SK-N-SH (cell line): ENCODE measurements around the gene PTK7. TPM values are rescaled to one million over a fixed set of nuclear protein-coding genes. Genes with fewer than 3 reads are reported as not detected.

Experiments used
- CTCF ChIA-PET: fragments of 300-600, 350-600 bp; formaldehyde crosslinking; extraction: SDS; loops from one replicate; lab custom pipeline; 2021; lab: Yijun Ruan, JAX
- POLR2A ChIA-PET: fragments of 350-600 bp; sonication (Branson Sonifier 250); formaldehyde crosslinking; extraction: SDS; loops from one replicate; lab custom pipeline; 2020; ENCODE audit warnings: antibody characterized with exemption, inconsistent platforms; lab: Yijun Ruan, JAX
- DNase-seq: peaks from one replicate; pipeline ENCODE4 v3.0.0; 2012
- H2AFZ ChIP-seq: fragments of 200-600 bp; sonication (generic); 2 replicates; pipeline ENCODE4 v1.8.1; 2016; ENCODE audit warnings: antibody characterized with exemption, mild to moderate bottlenecking, low read depth
- H3F3A ChIP-seq: fragments of 200-600 bp; sonication (generic); replicated peaks from 2 replicates; pipeline ENCODE3; 2016; ENCODE audit warnings: antibody characterized with exemption, mild to moderate bottlenecking; ENCODE audit not compliant: insufficient read depth
- H3K27ac ChIP-seq, 2 experiments: fragments of 200-500 bp in 1 of 2; fragments of 200-600 bp in 1 of 2; sonication (Bioruptor generic) in 1 of 2; sonication (generic), shearing (Covaris generic) in 1 of 2; 2 replicates each; pipeline versions ENCODE4 v1.5.1 to v1.6.1; 2014 to 2016; ENCODE audit warnings: low read depth in 2 of 2, inconsistent platforms in 1 of 2, low read length in 1 of 2, mild to moderate bottlenecking in 1 of 2, mixed read lengths in 1 of 2
- H3K27me3 ChIP-seq: fragments of 200-600 bp; sonication (generic), shearing (Covaris generic); 2 replicates; pipeline ENCODE4 v1.6.1; 2016; ENCODE audit warnings: mixed run types; ENCODE audit not compliant: insufficient read depth
- H3K36me3 ChIP-seq, 2 experiments: fragments of 200-500 bp in 1 of 2; fragments of 200-600 bp in 1 of 2; sonication (Bioruptor generic) in 1 of 2; sonication (generic) in 1 of 2; replicated peaks in 1 of 2; 2 replicates each; pipeline versions ENCODE3 to v1.5.1; 2014 to 2016; ENCODE audit warnings: low read length in 1 of 2, mild to moderate bottlenecking in 1 of 2; ENCODE audit not compliant: insufficient read depth in 2 of 2, control insufficient read depth in 1 of 2
- H3K4me1 ChIP-seq, 2 experiments: fragments of 200-500 bp in 1 of 2; fragments of 200-600 bp in 1 of 2; sonication (Bioruptor generic) in 1 of 2; sonication (generic), shearing (Covaris generic) in 1 of 2; 2 replicates each; pipeline versions ENCODE4 v1.5.1 to v1.6.1; 2014 to 2016; ENCODE audit warnings: low read depth in 1 of 2, low read length in 1 of 2, mixed run types in 1 of 2; ENCODE audit not compliant: insufficient read depth in 2 of 2, control insufficient read depth in 1 of 2
- H3K4me2 ChIP-seq: fragments of 200-600 bp; sonication (generic), shearing (Covaris generic); 2 replicates; pipeline ENCODE4 v1.6.1; 2017; ENCODE audit warnings: mixed run types
- H3K4me3 ChIP-seq, 2 experiments: fragments of 200-500 bp in 1 of 2; fragments of 200-600 bp in 1 of 2; sonication (Bioruptor generic) in 1 of 2; sonication (generic), shearing (Covaris generic) in 1 of 2; 2 replicates each; pipeline versions ENCODE4 v1.5.1 to v1.8.1; 2014 to 2016; ENCODE audit warnings: low read depth in 2 of 2, inconsistent platforms in 1 of 2, low read length in 1 of 2, mild to moderate bottlenecking in 1 of 2, mixed read lengths in 1 of 2, moderate library complexity in 1 of 2
- H3K79me2 ChIP-seq: fragments of 200-600 bp; sonication (generic); 2 replicates; pipeline ENCODE4 v1.8.1; 2017; ENCODE audit warnings: mild to moderate bottlenecking; ENCODE audit not compliant: insufficient read depth
- H3K9ac ChIP-seq: fragments of 200-600 bp; sonication (generic); 2 replicates; pipeline ENCODE4 v1.6.1; 2017; ENCODE audit warnings: mixed run types
- H3K9me2 ChIP-seq: fragments of 200-600 bp; sonication (generic); 2 replicates; pipeline ENCODE4 v1.6.1; 2017; ENCODE audit warnings: mixed run types
- H3K9me3 ChIP-seq: fragments of 200-600 bp; sonication (generic); 2 replicates; pipeline ENCODE4 v1.6.1; 2017; ENCODE audit warnings: mixed run types, mild to moderate bottlenecking, moderate library complexity
- H4K20me1 ChIP-seq: fragments of 200-600 bp; sonication (generic); 2 replicates; pipeline ENCODE4 v1.6.1; 2017; ENCODE audit warnings: mild to moderate bottlenecking, mixed run types; ENCODE audit not compliant: insufficient read depth
- EP300 ChIP-seq, 2 experiments: IDR thresholded peaks; 2 replicates each; pipeline versions ENCODE4 v1.4.0 to v1.6.1; 2012; ENCODE audit warnings: borderline replicate concordance in 1 of 2, low read depth in 1 of 2, low read length in 1 of 2
- FOXJ3 ChIP-seq: sonication (generic); formaldehyde crosslinking; IDR thresholded peaks from 2 replicates; pipeline ENCODE4 v1.5.1; 2020; ENCODE audit warnings: mild to moderate bottlenecking, missing genetic modification reagents
- FOXM1 ChIP-seq: IDR thresholded peaks from 2 replicates; pipeline ENCODE4 v1.4.0; 2012; ENCODE audit warnings: low read depth, mild to moderate bottlenecking
- GABPA ChIP-seq: IDR thresholded peaks from 2 replicates; pipeline ENCODE4 v1.4.0; 2012; ENCODE audit warnings: low read depth, mild to moderate bottlenecking
- JUND ChIP-seq: IDR thresholded peaks from 2 replicates; pipeline ENCODE4 v1.4.0; 2012
- MEF2A ChIP-seq: IDR thresholded peaks from 2 replicates; pipeline ENCODE4 v1.4.0; 2012; ENCODE audit warnings: low read depth, borderline replicate concordance
- NFIC ChIP-seq: IDR thresholded peaks from 2 replicates; pipeline ENCODE4 v1.4.0; 2012; ENCODE audit warnings: borderline replicate concordance
- PBX3 ChIP-seq: IDR thresholded peaks from 2 replicates; pipeline ENCODE4; 2012
- POLR2AphosphoS5 ChIP-seq: IDR thresholded peaks from 2 replicates; pipeline ENCODE4 v1.6.1; 2012; ENCODE audit warnings: low read depth, low read length
- RCOR1 ChIP-seq: fragments of 150-350 bp; IDR thresholded peaks from 2 replicates; pipeline ENCODE4 v1.6.1; 2017; ENCODE audit warnings: antibody characterized with exemption, low read length
- RFX5 ChIP-seq: IDR thresholded peaks from 2 replicates; pipeline ENCODE4 v1.6.1; 2012; ENCODE audit warnings: mild to moderate bottlenecking, improper control_type of control experiment, low read length
- RXRA ChIP-seq: IDR thresholded peaks from 2 replicates; pipeline ENCODE4 v1.4.0; 2012; ENCODE audit warnings: low read depth, mild to moderate bottlenecking, borderline replicate concordance
- SMC3 ChIP-seq: IDR thresholded peaks from 2 replicates; pipeline ENCODE4 v1.6.1; 2012; ENCODE audit warnings: low read depth, low read length, improper control_type of control experiment
- YY1 ChIP-seq: IDR thresholded peaks from 2 replicates; pipeline ENCODE4 v1.4.0; 2012; ENCODE audit warnings: low read depth, mild to moderate bottlenecking
- WGBS: methylation state at CpG from one replicate; pipeline ENCODE4 v1.1.6; 2017; ENCODE audit warnings: low lambda C conversion rate; 5-methylcytosine and 5-hydroxymethylcytosine counted together
- polyA plus RNA-seq, 3 experiments: library from polyadenylated mRNA; depleted of rRNA; stranded (reverse); fragments of >200 nt; gene quantifications; 2 replicates each; pipeline ENCODE4 v1.2.3, GENCODE V29; 2012
- TF ChIP-seq, protein P1 (sequence below): fragments of 200-600 bp; sonication (generic); IDR thresholded peaks from 2 replicates; pipeline ENCODE4 v1.6.1; 2017; ENCODE audit warnings: antibody characterized with exemption, mild to moderate bottlenecking, moderate library complexity

PTK7 gene
- polyA plus RNA-seq, 1 of the 3 experiments (the other 2 are of a cell fraction), result 105 TPM

DNA sequence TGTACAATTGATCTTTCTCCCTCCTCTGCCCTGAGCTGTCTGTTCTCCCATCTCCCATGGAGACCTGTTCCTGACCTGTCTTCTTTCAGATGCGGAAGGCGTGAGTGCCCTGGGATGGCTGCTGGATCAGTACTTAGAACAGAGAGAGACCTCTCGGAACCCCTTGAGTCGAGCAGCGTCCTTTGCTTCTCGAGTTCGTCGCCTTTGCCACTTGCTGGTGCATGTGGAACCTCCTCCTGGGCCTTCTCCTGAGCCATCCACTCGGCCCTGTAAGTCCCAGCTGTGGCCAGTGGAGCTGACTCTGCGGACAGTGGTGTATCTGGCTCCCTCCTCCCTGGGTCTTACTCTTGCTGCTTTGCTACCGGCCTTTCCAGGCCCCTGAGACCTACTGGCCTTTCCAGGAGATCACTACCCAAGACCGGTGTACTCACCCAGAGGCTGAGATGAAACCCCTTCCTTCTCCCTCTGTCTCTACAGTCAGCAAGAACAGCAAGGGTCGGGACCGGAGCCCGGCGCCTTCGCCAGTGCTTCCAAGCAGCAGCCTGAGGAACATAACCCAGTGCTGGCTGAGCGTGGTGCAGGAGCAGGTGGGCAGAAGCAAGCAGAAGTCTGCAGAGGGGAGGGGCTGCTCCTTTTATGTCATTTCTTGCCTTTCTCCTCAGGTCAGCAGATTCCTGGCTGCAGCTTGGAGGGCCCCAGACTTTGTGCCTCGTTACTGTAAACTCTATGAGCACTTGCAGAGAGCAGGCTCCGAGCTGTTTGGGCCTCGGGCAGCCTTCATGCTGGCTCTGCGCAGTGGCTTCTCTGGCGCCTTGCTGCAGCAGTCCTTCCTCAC is 128.4 kb downstream of the PTK7 start:
- no peaks in the 10 kb centered on the region for H3K27me3 ChIP-seq
- H3K79me2 ChIP-seq, result no peaks in the 10 kb centered on the region
- ChIA-PET POLR2A (no interaction called here), CTCF (interaction anchor here (1.1 to 1.6 kb wide), 2 partner anchors 25 to 179 kb away, joined by 3 to 6 read pairs; partner anchors contain the start of gene DNPH1)
- DNase-seq, result no peak
- TF ChIP-seq PBX3, result no peak
- TF ChIP-seq EP300 (IDR thresholded peaks at IDR 0.05; ENCODE audit: borderline replicate concordance in 1 of 2, low read depth in 1 of 2, low read length in 1 of 2), result no peak
- no peak for TF ChIP-seq GABPA
- no peak for TF ChIP-seq FOXJ3 (CRISPR knock-in tag)
- TF ChIP-seq POLR2AphosphoS5, result no peak
- TF ChIP-seq RFX5, result no peak
- TF ChIP-seq NFIC, result no peak
- TF ChIP-seq SMC3, result no peak
- no peak for TF ChIP-seq MEF2A
- TF ChIP-seq RCOR1, result no peak
- TF ChIP-seq FOXM1, result no peak
- TF ChIP-seq YY1, result no peak
- H3K4me1 ChIP-seq, result no peaks in the 10 kb centered on the region
- 95% methylated on average over 16 of the region's 23 CpGs for WGBS
- H3K9ac ChIP-seq, result no peak overlapping the region
- no peak overlapping the region for H3K4me3 ChIP-seq
- no peaks in the 10 kb centered on the region for H3F3A ChIP-seq
- no peak overlapping the region for H3K27ac ChIP-seq
- peaks cover 20 to 35% of the 10 kb centered on the region in 2 experiments for H3K36me3 ChIP-seq
- H3K4me2 ChIP-seq, result no peak overlapping the region
- H3K9me3 ChIP-seq, result no peaks in the 10 kb centered on the region
- no peaks in the 10 kb centered on the region for H3K9me2 ChIP-seq
- H2AFZ ChIP-seq, result no peak overlapping the region
- no peaks in the 10 kb centered on the region for H4K20me1 ChIP-seq

- ChIA-PET CTCF (interaction anchor here (0.9 to 1.5 kb wide), 2 partner anchors 24 to 62 kb away, joined by 3 to 7 read pairs; partner anchors contain the start of gene DNPH1), POLR2A (no interaction called here)
- no peaks in the 10 kb centered on the region for H3K9me2 ChIP-seq
- no peaks in the 10 kb centered on the region for H3K4me1 ChIP-seq
- TF ChIP-seq JUND (no peak), RCOR1 (no peak), EP300 (IDR thresholded peaks at IDR 0.05; ENCODE audit: borderline replicate concordance in 1 of 2, low read depth in 1 of 2, low read length in 1 of 2) (no peak), GABPA (no peak), RFX5 (no peak), RXRA (no peak)
- TF ChIP-seq, protein P1, sequence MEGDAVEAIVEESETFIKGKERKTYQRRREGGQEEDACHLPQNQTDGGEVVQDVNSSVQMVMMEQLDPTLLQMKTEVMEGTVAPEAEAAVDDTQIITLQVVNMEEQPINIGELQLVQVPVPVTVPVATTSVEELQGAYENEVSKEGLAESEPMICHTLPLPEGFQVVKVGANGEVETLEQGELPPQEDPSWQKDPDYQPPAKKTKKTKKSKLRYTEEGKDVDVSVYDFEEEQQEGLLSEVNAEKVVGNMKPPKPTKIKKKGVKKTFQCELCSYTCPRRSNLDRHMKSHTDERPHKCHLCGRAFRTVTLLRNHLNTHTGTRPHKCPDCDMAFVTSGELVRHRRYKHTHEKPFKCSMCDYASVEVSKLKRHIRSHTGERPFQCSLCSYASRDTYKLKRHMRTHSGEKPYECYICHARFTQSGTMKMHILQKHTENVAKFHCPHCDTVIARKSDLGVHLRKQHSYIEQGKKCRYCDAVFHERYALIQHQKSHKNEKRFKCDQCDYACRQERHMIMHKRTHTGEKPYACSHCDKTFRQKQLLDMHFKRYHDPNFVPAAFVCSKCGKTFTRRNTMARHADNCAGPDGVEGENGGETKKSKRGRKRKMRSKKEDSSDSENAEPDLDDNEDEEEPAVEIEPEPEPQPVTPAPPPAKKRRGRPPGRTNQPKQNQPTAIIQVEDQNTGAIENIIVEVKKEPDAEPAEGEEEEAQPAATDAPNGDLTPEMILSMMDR, result no peak
- H3K27me3 ChIP-seq, result no peaks in the 10 kb centered on the region
- no peak overlapping the region for H3K4me2 ChIP-seq
- no peaks in the 10 kb centered on the region for H4K20me1 ChIP-seq
- no peak overlapping the region for H2AFZ ChIP-seq
- no peaks in the 10 kb centered on the region for H3F3A ChIP-seq
- no peak overlapping the region for H3K27ac ChIP-seq
- H3K9me3 ChIP-seq, result no peaks in the 10 kb centered on the region
- no peak overlapping the region for H3K9ac ChIP-seq
- peaks cover 22 to 25% of the 10 kb centered on the region in 2 experiments for H3K36me3 ChIP-seq
- no peak for DNase-seq
- 92% methylated on average over 10 of the region's 10 CpGs for WGBS
- no peak overlapping the region for H3K4me3 ChIP-seq
- H3K79me2 ChIP-seq, result no peaks in the 10 kb centered on the region
These were observed 129.7 kb downstream of the PTK7 start for GRCh38 chr6:43205849-43206248.
